GM10266 (cell line): ENCODE measurements around the gene SRCIN1.
"Not testable (repeated sequence)": the region's sequence is repeated elsewhere in the genome, so short reads cannot be mapped to it uniquely, and the experiment has no call there.

Source experiments
- DNase-seq: peaks from one replicate; pipeline ENCODE4 v3.0.0; 2012; ENCODE audit errors: extremely low spot score
- TF ChIP-seq, protein P1 (sequence below): IDR thresholded peaks from 2 replicates; pipeline ENCODE4 v1.5.1; 2012; ENCODE audit warnings: mild to moderate bottlenecking, low read depth; ENCODE audit not compliant: control insufficient read depth, insufficient read depth; ENCODE audit errors: missing control alignments

The SRCIN1 gene

GRCh38 chr17:38509772-38510420 is 95.9 kb downstream of the SRCIN1 start:
- TF ChIP-seq, protein P1, sequence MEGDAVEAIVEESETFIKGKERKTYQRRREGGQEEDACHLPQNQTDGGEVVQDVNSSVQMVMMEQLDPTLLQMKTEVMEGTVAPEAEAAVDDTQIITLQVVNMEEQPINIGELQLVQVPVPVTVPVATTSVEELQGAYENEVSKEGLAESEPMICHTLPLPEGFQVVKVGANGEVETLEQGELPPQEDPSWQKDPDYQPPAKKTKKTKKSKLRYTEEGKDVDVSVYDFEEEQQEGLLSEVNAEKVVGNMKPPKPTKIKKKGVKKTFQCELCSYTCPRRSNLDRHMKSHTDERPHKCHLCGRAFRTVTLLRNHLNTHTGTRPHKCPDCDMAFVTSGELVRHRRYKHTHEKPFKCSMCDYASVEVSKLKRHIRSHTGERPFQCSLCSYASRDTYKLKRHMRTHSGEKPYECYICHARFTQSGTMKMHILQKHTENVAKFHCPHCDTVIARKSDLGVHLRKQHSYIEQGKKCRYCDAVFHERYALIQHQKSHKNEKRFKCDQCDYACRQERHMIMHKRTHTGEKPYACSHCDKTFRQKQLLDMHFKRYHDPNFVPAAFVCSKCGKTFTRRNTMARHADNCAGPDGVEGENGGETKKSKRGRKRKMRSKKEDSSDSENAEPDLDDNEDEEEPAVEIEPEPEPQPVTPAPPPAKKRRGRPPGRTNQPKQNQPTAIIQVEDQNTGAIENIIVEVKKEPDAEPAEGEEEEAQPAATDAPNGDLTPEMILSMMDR: no peak
- DNase-seq: peak; percentile 24

- TF ChIP-seq, protein P1: peak; percentile 51
These were observed 96.6 kb downstream of the SRCIN1 start for GRCh38 chr17:38508954-38509771.

GRCh38 chr17:38508570-38508950 is 97.2 kb downstream of the SRCIN1 start:
- peak; percentile 11 for DNase-seq
- TF ChIP-seq, protein P1: no peak

More at GRCh38 chr17:38508954-38509771, 96.6 kb downstream of the SRCIN1 start:
- peak; percentile 89 for DNase-seq

GRCh38 chr17:38507921-38508569 is 97.7 kb downstream of the SRCIN1 start:
- TF ChIP-seq, protein P1: no peak
- DNase-seq: peak; percentile 14

- DNase-seq: no peak
- TF ChIP-seq, protein P1: no peak
These were observed 98.3 kb downstream of the SRCIN1 start for GRCh38 chr17:38507436-38507835.

DNA sequence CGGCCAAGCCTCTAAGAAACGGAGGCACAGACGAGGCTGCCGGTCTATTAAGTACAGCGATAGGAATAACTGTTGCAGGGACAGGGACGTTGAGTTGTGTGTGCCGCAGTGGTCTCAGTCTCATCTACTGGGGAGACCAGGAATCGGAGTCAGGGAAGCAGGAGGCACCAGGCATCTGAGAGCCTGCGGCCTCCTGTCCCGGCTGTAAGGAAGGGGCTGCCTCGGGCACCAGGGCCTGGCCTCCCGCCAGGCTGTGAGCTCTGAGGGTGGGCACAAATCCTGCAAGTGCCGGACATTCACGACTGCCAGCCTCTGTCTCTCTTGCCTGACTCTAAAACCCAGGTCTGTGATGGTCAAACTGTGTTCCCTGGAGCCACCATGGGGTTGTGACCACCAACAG is 101.5 kb downstream of the SRCIN1 start:
- DNase-seq: no peak
- TF ChIP-seq, protein P1: no peak

GRCh38 chr17:38503286-38503913 is 102.4 kb downstream of the SRCIN1 start:
- DNase-seq: not testable (repeated sequence)

DNA sequence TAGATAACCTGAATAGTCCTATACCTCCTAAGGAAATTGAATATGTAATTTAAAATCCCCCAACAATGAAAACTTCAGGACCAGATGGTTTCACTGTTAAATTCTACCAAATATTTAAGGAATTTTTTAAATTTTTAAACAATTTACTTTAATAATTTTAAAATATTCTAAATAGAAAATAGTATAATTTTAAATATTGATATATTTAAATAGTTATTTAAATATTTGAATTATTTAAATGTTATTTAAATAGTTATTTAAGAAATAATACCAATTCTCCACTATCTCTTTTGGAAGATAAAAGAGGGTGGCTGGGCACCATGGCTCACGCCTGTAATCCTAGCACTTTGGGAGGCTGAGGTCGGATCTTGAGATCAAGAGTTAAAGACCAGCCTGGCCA is 104.0 kb downstream of the SRCIN1 start:
- DNase-seq: not testable (repeated sequence)

- not testable (repeated sequence) for DNase-seq
These were observed 106.5 kb downstream of the SRCIN1 start for GRCh38 chr17:38499230-38499629.
